Activated effector memory CD4-positive, alpha-beta T cell treated with Interleukin-2 at 50 U/mL for 16 hours (primary cell): ENCODE results near the gene LAMA5.

Experiments
- DNase-seq: peaks from one replicate; pipeline ENCODE4 v3.0.0-alpha.2; 2020

Gene LAMA5

DNA sequence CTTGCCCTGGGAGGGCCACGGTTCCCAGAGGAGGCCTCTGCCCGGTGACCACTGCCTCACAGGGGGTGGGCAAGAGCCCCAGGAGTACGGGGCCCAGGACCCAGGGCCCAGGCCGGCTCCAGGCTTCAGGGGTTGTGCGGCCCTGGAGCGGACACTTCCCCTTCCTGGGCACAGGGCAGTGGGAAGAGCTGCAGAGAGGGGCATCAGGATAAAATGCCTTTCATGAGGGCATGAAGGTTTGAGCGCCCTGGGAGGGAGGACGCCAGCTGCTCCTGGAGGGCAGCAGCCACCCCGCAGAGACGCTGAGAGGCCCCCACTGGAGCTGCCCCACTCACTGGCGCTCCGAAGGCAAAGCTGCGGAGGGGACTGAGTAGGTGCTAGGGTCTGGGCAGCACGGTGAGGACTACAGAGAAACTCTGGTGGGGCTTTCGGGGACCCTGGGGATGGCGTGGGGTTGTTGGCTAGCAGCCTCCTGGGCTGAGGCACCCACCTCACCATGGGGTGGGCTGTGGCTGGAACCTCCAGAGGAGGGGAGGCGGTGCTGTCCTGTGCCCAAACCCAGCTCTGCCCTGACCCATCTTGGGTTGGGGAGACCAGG, 10.4 kb downstream of the LAMA5 start:
- DNase-seq: no peak

DNA sequence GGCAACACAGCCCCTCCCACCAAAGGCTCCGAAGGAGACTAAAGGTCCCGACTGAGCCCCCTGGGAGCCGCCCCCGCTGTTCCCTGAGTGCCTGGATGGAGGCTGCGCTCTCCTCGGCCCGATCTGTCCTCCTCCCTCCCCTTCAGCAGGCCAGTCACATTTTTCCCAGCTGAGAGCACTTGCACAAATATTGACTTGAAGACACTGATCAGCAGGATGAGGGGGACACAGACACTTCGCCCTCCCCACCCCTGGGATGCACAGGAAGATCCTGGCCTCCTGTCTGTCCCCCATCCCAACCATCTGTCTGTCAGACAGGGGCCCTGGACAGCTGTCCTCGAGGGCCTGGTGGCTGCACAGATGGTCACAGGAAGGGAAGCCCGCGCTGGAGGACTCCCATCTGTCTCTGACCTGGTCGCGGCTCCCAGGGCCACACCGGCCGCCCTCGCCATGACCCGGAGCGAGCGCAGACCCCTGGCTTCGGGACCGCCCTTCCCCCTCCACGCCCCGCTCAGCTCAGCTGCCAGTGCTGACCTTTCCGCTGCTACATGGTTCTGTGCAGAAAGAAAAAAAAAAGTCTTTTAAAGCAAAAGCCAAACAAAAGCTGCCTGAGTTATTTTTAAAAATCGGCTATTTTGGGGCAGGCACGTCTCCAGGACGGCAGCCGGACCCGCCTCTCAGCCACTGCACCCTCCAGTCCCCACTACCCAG, 11.1 kb downstream of the LAMA5 start:
- no peak for DNase-seq

DNA sequence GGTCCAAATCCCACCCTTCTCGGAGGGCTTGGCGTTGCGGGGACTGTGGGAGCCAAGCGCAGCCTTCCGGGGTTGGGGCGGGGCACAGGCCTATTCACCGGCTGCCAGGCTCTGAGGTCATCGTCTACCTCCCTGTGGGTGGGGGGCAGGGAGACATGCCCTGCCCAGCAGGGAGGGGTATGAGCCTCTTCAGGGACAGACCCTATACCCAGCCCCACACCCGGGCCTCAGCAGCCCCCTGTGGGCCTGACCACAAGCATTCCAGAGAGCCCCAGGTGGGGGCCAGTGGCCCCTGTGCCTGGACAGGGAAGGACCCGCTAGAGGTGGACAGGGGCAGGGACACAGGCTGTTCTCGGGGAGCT, 11.6 kb downstream of the LAMA5 start:
- no peak for DNase-seq

DNA sequence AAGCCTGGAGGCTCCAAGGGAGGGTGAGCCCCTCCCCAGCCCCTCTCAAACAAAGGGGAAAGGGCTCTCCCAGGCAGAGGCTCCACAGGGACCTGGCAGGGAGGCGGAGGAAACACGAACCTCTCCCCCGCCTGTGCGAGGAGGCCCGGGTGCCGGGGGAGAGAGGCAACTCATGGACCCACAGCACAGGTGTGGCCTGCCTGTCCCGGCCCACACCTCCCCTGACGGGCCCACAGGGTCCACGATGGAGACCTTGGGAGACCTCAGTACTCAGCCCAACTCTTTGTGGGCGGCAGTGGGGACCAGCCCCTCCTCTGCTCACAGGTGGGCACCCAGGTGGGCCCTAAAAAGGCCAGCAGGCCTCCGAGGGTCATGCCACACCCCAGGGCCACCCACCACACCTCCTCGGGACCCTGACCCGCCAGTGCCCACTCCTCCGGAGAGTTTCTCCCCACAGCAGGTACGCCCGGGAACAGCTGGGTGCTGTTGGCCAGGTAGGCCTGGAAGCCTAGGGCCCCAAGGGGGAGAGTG, 12.2 kb downstream of the LAMA5 start:
- no peak for DNase-seq

DNA sequence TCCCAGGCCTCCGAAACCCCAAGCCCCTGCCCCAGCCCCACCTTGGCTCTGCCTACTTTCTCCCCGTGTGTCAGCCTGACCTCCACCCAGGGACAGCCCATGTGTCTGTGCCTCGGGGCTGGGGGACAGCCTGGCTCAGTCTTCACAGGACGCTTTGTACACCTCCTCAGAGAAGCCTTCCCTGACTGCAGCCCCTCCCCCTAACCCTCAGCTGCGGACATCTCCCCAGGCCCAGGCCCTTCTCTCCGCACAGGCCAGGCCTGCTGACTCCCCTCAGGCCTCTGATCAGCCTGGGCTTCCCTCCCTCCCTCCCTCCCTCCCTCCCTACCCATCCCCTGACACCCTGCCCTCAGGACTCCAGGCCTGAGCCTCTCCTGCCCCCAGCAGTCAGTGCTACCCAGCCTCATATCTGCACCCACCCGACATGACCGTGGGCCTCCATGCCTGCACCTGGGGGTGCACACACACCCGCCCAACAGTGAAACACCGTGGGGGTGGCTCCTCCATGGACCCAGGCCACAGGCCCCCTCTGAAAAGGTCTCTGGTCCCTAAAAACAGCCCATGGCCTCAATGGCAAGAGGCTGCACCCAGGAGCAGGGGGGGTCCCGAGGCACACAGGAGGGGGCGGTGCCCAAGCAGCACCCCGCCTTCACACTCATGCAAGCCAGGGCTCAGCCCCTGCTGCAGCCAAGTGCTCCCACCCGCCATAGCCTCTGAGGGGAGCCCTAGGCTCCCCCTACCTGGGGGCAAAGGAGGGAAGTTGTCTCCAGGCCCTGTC, 12.9 kb downstream of the LAMA5 start:
- DNase-seq: no peak

DNA sequence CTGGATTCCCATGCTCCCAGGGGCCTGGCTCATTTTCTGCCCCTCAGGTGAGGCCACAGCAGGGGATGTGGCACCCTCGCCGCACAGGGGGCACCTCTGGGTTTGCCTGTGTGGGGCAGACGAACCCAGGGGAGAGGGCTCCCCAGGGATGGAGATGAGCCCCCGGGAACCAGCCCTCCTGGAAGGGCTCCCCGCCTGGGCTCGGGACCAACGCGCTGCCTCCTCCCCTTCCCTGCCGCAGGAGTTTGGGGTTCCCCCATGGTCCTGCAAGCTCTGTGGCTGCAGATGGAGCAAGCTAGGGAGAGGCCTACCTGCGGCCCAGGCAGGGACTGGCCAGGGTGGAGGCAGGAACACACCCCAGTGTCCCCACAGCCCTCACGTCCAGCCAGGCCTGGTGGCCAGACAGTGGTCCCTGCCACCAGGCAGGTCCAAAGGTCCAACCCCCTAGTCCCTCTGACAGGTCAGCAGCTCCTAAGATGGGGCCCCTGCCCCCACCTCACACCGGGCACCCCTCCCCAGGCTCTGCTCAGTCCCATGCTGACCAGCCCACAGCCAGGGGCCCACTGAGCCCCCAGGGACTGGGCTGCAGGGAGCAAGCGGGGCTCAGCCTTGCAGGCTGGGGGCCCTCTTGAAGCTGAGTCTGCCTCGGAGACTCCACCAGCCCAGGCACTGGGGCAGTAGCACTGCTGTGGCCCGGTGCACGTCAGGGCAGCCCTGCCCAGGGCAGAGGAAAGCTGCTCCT, 13.7 kb downstream of the LAMA5 start:
- DNase-seq: no peak

DNA sequence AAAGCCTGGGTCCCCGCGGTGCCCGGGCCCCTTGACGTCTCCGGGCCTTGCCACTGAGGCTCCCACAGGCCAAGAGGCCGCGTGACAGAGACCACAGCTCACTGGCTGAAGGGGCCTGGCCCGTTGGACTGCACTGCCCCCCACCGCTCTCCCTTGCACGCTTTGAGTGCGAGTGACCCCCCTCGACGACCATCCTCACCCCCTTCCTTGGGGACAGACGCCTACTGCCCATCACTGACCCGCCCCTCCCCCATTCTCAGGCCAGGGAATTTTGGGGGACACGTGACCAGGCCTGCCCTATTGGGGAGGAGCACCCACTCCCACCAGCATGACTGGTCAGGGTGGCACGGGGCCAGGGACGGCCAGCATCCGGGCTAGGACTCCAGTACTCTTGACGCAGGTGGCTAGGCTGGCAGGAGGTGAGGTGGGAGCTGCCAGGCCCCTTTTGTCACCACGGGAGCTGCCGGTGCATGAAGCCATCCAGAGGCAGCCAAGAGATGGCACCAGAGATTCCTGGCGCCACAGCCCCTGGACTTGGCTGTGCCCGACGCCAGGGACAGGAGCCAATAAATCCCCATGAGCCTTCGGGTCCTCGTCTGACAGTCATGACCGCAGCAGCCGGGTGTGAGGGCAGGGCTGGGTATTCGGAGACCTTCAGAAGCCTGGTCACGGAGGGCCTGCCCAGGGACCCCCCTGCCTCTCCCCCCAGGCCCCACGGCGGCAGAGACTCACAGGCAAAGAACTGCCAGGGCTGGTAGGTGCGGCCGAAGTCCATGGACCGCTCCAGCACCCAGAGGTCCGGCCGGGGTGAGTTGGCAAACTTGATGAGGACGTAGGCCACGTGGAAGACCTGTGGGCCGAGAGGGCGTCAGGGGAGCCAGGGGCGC, 14.5 kb downstream of the LAMA5 start:
- DNase-seq: no peak

DNA sequence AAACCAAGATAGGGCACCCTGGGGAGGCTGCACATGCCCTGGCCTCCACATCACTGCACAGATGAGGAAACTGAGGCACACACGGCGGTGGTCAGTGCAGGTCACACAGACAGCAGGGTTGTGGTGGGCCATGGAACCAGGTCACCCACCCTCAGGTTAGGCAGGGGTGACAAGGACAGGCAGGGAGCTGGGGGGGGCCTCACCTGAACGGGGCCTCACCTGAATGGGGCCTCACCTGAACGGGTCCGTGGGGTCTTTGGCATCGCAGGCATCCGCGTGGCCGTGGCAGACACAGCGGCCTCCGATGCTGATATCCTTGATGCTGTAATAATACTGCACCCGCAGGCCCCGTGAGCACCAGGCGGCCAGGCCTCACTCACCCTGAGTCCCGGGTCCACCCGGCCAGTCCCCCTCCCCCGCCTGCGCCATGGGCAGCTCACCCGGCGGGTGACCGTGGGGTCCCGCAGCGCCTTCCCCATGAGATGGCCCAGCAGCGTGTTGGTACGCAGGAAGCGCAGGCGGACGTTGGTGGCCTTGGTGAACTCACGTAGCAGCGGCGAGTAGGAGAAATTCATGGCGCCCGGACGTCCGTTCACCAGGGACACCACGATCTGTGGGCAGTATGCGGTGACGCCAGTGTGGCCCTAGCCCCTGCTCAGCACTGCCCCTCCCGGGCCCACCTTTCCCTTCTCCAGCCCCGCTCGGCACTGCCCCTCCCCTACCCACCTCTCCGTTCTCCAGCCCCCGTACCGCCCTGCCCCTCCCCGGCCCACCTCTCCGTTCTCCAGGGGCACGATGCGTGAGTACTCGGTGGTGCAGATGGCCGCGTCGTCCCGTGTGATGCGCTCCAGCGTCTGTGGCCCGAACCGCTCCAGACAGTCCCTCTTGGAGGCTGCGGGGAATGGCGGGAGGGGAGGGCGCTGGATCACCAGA, 15.4 kb downstream of the LAMA5 start:
- DNase-seq: no peak

DNA sequence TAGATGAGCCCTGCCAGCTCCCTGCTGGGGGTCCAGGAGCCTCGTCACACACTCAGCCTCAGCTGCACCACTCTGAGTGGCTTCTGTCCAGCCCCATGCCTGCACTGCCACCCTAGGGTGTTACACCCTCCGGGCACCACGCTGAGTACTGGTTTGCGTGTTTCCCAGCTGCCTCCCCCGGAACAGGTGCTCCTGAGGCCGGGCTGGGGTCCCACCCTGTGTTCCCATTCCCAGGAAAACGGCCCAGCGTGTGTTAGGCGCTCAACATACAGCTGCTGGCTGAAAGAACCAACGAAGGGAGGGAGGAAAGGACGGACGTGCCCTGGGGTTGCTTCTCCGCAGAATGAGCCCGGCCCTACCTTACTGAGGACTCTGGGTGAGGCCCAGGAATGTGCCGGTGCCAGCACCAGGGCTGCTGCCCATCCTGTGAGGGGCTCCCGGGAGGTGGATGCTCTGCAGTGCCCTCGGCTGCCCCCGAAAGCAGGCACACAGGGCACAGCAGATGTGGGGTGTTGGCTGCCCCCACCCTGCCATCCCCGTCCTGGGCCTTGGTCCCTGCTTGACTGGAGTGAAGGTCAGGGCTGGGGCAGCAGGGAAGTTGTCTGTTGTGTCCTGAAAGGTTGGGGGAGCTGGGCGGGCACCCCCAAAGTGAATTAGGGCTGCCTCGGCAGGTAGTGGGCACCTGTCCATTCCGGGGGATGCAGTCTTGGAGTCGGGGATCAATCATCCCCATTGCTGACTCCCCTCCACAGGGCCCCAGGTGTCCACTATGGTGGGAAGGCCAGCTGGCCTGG, 16.3 kb downstream of the LAMA5 start:
- DNase-seq: no peak

DNA sequence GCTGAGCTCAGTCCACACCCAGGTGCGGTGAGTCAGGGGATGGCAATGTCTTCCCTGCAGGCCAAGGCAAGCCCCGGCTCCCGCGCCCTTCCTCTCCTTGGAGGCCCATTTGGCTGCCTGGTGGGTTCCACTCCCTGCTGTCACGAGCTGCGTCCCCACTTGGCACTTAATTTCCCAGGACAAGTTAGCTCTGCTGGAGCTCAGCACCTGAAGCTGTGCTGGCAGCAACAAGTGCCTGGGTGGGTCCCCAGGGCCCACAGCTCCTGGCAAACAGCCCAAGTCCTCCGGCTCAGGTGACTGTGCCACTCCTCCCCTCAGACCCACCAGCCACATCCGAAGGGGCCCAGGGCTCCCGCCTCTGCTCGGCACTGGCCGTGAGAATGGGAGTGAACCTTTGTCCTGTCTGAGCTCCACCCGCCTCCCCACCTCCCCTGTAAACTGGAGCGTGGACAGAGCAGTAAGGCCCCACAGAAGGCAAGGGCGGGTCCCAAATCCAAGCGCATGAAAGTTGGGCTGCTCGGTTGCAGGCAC, 16.9 kb downstream of the LAMA5 start:
- DNase-seq: no peak

DNA sequence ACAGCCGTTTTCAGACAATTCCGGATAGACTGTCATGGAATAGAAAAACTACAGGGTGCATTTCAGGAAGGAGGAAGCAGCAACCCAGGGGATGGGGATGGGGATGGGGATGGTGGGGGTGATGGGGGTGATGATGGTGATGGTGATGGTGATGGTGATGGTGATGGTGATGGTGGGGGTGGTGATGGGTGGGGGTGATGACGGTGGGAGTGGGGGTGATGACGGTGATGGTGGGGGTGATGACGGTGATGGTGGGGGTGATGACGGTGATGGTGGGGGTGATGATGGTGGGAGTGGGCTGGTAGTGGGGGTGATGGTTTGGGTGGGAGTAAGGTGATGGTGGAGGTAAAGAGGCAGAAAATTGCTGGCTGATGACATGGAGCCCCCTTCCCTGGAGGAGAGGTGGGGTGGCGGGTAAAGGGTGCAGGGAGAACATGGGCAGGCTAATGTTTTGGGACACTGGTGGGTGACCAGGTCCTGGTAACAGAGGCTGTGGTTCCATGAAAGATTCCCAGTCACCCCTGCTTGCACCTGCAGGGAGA, 17.5 kb downstream of the LAMA5 start:
- DNase-seq: no peak

DNA sequence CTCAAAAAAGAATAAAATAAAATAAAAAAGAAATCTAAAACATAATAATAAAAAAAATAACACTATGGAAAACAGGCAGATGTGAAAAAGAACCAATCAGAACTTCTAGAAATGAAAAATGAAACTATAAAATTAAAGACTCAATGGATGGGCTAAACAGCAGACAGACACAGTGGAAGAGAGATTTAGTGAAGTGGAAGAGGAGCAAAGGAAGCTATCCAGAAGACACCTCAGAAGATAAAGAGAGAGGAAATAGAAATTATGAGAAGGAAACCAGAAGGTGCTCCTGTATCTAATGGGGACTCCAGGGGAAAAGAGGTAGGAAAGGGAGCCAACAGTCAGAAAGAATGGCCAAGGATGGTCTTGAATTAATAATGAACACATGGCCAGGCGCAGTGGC, 18.5 kb downstream of the LAMA5 start:
- no peak for DNase-seq

DNA sequence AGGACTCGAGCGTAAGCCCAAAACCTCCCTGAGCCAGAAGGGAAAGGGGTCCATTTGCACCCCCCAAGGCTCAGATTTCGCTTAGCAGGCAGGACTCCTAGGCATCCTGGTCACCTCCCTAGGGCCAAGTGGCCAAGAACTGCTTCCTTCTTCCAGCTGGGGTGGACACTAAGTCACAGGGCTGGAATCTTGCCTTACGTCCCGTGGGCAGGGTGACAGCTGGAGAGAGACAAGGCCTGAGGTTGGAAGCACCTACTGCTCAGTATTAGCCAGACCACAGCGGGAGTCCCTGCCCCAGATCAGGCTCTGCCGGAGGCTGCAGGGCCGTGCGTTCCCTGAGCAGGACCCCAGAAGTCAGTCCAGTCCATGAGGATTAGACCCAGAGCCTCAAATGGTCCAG, 19.7 kb downstream of the LAMA5 start:
- no peak for DNase-seq

DNA sequence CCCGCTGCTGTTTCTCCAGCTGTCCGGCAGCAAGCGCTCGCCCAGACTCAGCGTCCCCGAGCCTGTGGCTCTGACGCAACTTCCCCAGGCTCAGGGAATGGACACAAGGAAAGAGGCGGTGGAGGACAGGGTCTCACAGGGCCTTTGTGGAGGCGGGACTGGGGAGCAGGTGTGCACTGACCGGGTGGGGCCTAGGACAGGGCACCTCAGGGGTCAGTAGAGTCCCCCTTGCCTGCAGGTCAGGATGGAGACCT, 20.0 kb downstream of the LAMA5 start:
- no peak for DNase-seq

DNA sequence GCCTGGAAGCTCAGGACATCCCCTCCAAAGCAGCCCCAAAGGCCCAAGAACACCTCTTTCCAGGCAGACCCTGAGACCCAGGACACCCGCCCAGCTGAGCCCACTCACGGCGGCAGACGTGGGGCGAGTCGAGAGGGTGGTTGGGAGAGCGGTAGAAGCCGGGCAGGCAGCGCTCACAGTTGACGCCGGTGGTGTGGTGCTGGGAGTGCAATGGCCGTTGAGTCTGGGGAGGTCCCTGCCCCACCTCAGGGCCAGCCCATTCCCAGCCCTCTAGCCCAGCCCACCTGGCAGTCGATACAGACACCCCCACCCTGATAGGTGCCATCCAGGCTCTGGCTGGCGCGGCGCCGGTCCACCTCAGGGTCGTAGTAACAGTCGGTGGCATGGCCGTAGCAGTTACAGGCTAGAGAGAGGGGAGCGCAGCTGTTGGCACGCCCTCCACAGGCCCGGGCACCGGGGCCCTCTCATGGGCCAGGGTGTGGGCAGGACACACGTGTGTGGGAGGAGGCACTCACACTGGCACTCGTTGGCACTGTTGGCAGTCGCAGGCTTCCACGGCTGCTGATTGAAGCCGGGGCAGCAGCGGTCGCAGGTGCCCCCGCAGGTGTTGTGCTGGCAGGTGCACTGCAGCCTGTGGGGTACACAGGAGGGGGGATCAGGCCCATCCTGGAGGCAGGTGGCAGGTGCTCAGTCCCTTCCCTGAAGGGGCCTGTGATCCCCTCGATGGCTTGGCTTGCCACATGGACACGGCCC, 20.5 kb downstream of the LAMA5 start:
- DNase-seq: no peak

DNA sequence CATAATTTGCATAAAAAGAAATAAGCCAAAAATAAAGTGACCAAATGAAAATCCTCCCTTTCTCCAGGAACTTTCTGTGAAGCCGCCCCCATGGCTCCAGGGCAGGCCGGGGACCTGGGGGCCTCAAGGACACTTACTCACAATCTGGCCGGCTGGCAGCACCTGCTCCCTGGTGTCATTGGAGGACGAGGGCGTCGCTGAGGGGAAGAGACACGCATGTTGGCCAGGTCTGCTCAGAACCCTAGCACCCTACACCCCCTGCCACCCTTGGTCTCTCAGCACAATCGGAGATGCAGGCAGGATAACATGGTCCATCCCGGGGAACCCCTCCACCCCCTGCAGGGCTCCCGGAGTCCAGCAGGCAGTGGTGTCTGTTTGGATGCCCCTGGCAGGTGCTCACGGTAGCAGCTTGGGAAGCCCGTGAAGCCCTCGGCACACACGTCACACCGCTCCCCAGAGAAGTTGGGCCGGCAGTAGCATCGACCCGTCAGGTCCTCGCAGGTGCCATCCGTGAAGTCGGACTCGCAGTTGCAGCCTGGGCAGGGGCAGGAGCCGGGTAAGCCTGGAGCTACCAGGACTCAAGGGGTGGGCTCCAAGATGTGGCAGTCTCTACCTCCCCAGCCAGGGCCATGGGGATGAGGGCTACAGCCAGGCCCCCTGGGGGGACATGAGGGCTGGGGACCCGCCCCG, 21.3 kb downstream of the LAMA5 start:
- no peak for DNase-seq

DNA sequence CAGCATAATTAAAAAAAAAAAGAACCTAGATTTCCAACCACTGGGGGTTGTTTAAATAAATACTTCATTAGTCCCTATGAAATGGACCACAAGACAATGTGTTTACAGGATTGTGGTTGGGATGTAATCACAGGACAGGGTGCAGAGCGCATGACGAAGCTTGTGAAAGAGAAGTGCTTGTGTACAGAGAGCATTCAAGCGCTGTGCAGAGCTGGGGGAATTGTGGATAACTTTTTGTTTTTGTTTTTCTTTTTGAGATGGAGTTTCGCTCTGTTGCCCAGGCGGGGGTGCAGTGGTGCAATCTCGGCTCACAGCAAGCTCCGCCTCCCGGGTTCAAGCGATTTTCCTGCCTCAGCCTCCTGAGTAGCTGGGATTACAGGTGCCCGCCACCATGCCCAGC, 22.3 kb downstream of the LAMA5 start:
- DNase-seq: no peak

DNA sequence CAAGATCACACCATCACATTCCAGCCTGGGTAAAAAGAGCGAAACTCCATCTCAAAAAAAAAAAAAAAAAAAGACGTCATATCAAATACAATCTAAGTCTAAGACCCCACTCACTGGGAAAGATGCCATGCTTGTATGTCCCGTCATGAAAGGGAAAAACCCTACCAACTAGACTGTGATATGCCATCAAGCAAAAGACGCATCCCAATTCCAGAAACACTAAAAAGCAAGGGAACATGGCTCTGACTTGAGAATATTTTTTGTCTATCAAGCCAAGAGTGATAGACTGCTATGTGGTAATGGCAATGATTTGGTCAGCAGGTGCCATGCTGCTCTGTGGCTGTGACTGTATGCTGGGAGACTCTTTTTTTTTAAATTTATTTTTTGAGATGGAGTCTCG, 23.0 kb downstream of the LAMA5 start:
- DNase-seq: no peak

DNA sequence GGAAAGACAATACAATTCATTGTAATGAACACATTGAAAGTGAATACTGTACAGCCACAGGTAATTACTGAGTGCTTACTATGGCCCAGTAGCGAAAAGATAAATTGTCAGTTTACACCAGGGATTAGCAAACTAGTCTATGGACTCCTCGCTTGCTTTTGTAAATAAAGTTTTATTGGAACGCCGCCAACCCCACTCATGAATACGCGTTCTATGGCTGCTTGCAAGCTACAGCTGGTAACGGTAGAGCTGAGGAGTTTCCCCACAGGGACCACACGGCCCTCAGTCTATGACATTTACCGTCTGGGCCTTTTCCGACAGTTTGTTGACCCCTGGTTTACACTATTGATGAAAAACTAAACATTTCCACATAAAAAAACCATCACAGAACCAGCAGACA, 24.2 kb downstream of the LAMA5 start:
- no peak for DNase-seq
